22Rv1 (cell line): ENCODE results near the gene ATP5F1E.

ENCODE experiments used
- ZFX ChIP-seq: fragments of 450-650 bp; IDR thresholded peaks from 2 replicates; pipeline ENCODE4 v1.6.1; 2017; ENCODE audit warnings: antibody characterized with exemption, borderline replicate concordance
- TF ChIP-seq, protein P1 (sequence below): fragments of 450-650 bp; IDR thresholded peaks from 2 replicates; pipeline ENCODE4 v1.5.1; 2017; ENCODE audit warnings: mild to moderate bottlenecking

- TF ChIP-seq, protein P1, sequence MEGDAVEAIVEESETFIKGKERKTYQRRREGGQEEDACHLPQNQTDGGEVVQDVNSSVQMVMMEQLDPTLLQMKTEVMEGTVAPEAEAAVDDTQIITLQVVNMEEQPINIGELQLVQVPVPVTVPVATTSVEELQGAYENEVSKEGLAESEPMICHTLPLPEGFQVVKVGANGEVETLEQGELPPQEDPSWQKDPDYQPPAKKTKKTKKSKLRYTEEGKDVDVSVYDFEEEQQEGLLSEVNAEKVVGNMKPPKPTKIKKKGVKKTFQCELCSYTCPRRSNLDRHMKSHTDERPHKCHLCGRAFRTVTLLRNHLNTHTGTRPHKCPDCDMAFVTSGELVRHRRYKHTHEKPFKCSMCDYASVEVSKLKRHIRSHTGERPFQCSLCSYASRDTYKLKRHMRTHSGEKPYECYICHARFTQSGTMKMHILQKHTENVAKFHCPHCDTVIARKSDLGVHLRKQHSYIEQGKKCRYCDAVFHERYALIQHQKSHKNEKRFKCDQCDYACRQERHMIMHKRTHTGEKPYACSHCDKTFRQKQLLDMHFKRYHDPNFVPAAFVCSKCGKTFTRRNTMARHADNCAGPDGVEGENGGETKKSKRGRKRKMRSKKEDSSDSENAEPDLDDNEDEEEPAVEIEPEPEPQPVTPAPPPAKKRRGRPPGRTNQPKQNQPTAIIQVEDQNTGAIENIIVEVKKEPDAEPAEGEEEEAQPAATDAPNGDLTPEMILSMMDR = no peak
- no peak for TF ChIP-seq ZFX
These were observed 45.7 kb downstream of the ATP5F1E start for GRCh38 chr20:58986286-58986967.
